Temporal lobe (tissue), 1 donor: Measurements from ENCODE around the gene LENG1. TPM values are rescaled to one million over a fixed set of nuclear protein-coding genes. Genes with fewer than 3 reads are reported as not detected.

Source experiments
- total RNA-seq: library from RNA; depleted of rRNA; stranded (reverse); fragments of >200 nt; gene quantifications from one replicate; pipeline ENCODE4 v1.2.3, GENCODE V29; 2014

Gene LENG1
- total RNA-seq, 1 donor from 2014 or later: 4.7 TPM

Other genes with a start within 250 kb of the LENG1 start
- 7.6 TPM for gene CACNG8, start 196.8 kb downstream of the LENG1 start, total RNA-seq
- 0.49 TPM for gene CACNG6, start 168.1 kb downstream of the LENG1 start, total RNA-seq
- not detected for gene VSTM1, start 95.8 kb downstream of the LENG1 start, total RNA-seq
- gene TARM1, start 78.4 kb downstream of the LENG1 start, total RNA-seq: not detected
- gene OSCAR, start 58.9 kb downstream of the LENG1 start, total RNA-seq: not detected
- 3.7 TPM for gene NDUFA3, start 56.9 kb downstream of the LENG1 start, total RNA-seq
- gene TFPT, start 44.1 kb downstream of the LENG1 start, total RNA-seq: 9.6 TPM
- 30.7 TPM for gene PRPF31, start 44.0 kb downstream of the LENG1 start, total RNA-seq
- 5.7 TPM for gene CNOT3, start 22.0 kb downstream of the LENG1 start, total RNA-seq
- 0.49 TPM for gene TMC4, start 13.4 kb upstream of the LENG1 start, total RNA-seq
- 18.9 TPM for gene MBOAT7, start 29.9 kb upstream of the LENG1 start, total RNA-seq
- 25.1 TPM for gene TSEN34, start 31.6 kb upstream of the LENG1 start, total RNA-seq
- gene RPS9, start 41.1 kb upstream of the LENG1 start, total RNA-seq: 942 TPM
- not detected for gene LILRB3, start 63.3 kb upstream of the LENG1 start, total RNA-seq
- gene LILRA6, start 83.1 kb upstream of the LENG1 start, total RNA-seq: under 0.01 TPM
- 0.25 TPM for gene LILRB5, start 97.6 kb upstream of the LENG1 start, total RNA-seq
- 0.25 TPM for gene LILRB2, start 121.4 kb upstream of the LENG1 start, total RNA-seq
- gene LILRA5, start 153.4 kb upstream of the LENG1 start, total RNA-seq: not detected
- gene LILRA4, start 179.4 kb upstream of the LENG1 start, total RNA-seq: not detected
- 0.98 TPM for gene LAIR1, start 205.2 kb upstream of the LENG1 start, total RNA-seq